GM12874 (cell line): ENCODE results near the gene KCNJ6.

ENCODE experiments used
- CTCF ChIP-seq: IDR thresholded peaks from 2 replicates; pipeline ENCODE4 v1.5.1; 2011; ENCODE audit warnings: low read depth, mild to moderate bottlenecking, control low read depth, low read length, moderate library complexity; ENCODE audit not compliant: insufficient read depth

KCNJ6 gene

GRCh38 chr21:37871121-37871862 lies 45.0 kb downstream of the KCNJ6 start:
- TF ChIP-seq CTCF: no peak

DNA sequence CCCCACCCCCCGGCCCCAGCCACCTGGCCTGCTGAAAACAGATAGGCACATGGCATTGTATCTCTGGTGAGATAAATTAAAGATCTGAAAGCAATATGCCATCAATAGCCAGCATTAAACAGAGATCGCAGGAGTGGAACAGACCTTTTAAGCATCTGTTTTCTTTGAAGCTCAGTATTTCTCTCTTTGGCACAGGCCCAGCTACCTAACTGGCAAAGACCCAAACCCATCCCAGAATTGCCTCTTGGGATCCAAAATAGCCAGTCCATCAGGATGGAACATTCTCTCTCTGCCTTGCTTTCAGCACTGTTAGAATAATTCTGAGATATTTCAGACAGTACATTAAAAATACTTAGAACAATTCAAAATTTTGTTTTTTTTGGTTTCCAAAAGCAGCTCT lies 46.0 kb downstream of the KCNJ6 start:
- TF ChIP-seq CTCF: no peak

GRCh38 chr21:37869661-37870060 lies 46.6 kb downstream of the KCNJ6 start:
- no peak for TF ChIP-seq CTCF

- no peak for TF ChIP-seq CTCF
Measured at GRCh38 chr21:37868446-37869295, 47.6 kb downstream of the KCNJ6 start.

DNA sequence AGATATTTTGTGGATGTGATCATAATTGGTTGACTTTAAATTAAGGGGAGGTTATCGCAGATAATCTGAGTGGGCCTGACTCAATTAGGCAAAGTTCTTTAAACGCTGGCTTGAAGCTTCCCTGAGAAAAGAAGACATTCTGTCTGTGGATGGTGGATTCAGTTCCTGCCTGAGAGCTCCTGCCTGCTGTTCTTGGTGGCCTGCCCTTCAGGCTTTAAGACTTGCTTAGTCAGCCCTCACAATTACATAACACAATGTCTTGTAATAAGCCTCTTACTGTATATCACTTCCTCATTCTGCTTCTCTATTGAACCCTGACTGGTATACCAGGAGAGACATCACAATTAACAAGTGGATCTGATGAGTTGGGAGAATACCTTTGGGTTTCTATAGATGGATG lies 50.2 kb downstream of the KCNJ6 start:
- TF ChIP-seq CTCF: no peak

- TF ChIP-seq CTCF: no peak
Measured at GRCh38 chr21:37865156-37865555, 51.1 kb downstream of the KCNJ6 start.

GRCh38 chr21:37863842-37864241 lies 52.4 kb downstream of the KCNJ6 start:
- TF ChIP-seq CTCF: no peak
